IPS-20b (cell line): ENCODE measurements around the gene GNL3.

Experiments
- H3K27ac ChIP-seq: one replicate; pipeline ENCODE4 v1.5.1; 2013; ENCODE audit warnings: low read length
- H3K27me3 ChIP-seq: 2 replicates; pipeline ENCODE4 v1.6.1; 2013; ENCODE audit warnings: mild to moderate bottlenecking, low read length, inconsistent platforms; ENCODE audit not compliant: insufficient read depth
- H3K36me3 ChIP-seq: 2 replicates; pipeline ENCODE4 v1.6.1; 2013; ENCODE audit warnings: low read depth, mild to moderate bottlenecking, inconsistent platforms, low read length, moderate library complexity; ENCODE audit not compliant: insufficient read depth
- H3K4me1 ChIP-seq: 2 replicates; pipeline ENCODE4 v1.6.1; 2013; ENCODE audit warnings: mild to moderate bottlenecking, control low read depth, inconsistent platforms, low read length, moderate library complexity; ENCODE audit not compliant: insufficient read depth
- H3K4me3 ChIP-seq: 2 replicates; pipeline ENCODE4 v1.5.1; 2013; ENCODE audit warnings: mild to moderate bottlenecking, low read length, inconsistent platforms
- H3K9ac ChIP-seq: 2 replicates; pipeline ENCODE4 v1.6.1; 2013; ENCODE audit warnings: low read depth, mild to moderate bottlenecking, inconsistent platforms, low read length, moderate library complexity
- H3K9me3 ChIP-seq: 2 replicates; pipeline ENCODE4 v1.6.1; 2013; ENCODE audit warnings: mild to moderate bottlenecking, low read depth, low read length, inconsistent platforms; ENCODE audit not compliant: insufficient read depth

The GNL3 gene

GRCh38 chr3:52685709-52686691, at the start of gene GNL3, which contains the start of gene PBRM1:
Gene GNL3, plus strand, starts transcription at chr3:52686032. Its CDS starts 61 bp downstream, at chr3:52686093.
Gene PBRM1, minus strand, starts transcription at chr3:52685913.
- no peaks in the 10 kb centered on the region for H3K9me3 ChIP-seq
- peaks cover 54% of the 10 kb centered on the region for H3K36me3 ChIP-seq
- peak within 1 kb of the TSS; percentile 99 for H3K9ac ChIP-seq
- peaks cover 9% of the 10 kb centered on the region for H3K4me1 ChIP-seq
- peak within 1 kb of the TSS; percentile 86 for H3K27ac ChIP-seq
- H3K4me3 ChIP-seq: peak within 1 kb of the TSS; percentile 99
- H3K27me3 ChIP-seq: no peaks in the 10 kb centered on the region

GRCh38 chr3:52636673-52637072, 49.2 kb upstream of the GNL3 start:
- H3K4me1 ChIP-seq: no peaks in the 10 kb centered on the region
- H3K4me3 ChIP-seq: no peak overlapping the region
- no peaks in the 10 kb centered on the region for H3K27me3 ChIP-seq
- peaks cover 58% of the 10 kb centered on the region for H3K36me3 ChIP-seq
- H3K9me3 ChIP-seq: no peaks in the 10 kb centered on the region
- no peak overlapping the region for H3K9ac ChIP-seq
- H3K27ac ChIP-seq: no peak overlapping the region

GRCh38 chr3:52645549-52645948, 40.3 kb upstream of the GNL3 start:
- H3K4me3 ChIP-seq: no peak overlapping the region
- no peak overlapping the region for H3K27ac ChIP-seq
- peaks cover 90% of the 10 kb centered on the region for H3K36me3 ChIP-seq
- H3K9me3 ChIP-seq: no peaks in the 10 kb centered on the region
- H3K27me3 ChIP-seq: no peaks in the 10 kb centered on the region
- H3K4me1 ChIP-seq: no peaks in the 10 kb centered on the region
- H3K9ac ChIP-seq: no peak overlapping the region

- H3K9me3 ChIP-seq: no peaks in the 10 kb centered on the region
- H3K9ac ChIP-seq: no peak overlapping the region
- peaks cover 84% of the 10 kb centered on the region for H3K36me3 ChIP-seq
- no peak overlapping the region for H3K27ac ChIP-seq
- no peak overlapping the region for H3K4me3 ChIP-seq
- no peaks in the 10 kb centered on the region for H3K27me3 ChIP-seq
- no peaks in the 10 kb centered on the region for H3K4me1 ChIP-seq
These were observed 36.2 kb upstream of the GNL3 start for GRCh38 chr3:52649461-52650210.

GRCh38 chr3:52650439-52650838, 35.4 kb upstream of the GNL3 start:
- no peaks in the 10 kb centered on the region for H3K27me3 ChIP-seq
- H3K27ac ChIP-seq: no peak overlapping the region
- H3K4me3 ChIP-seq: no peak overlapping the region
- no peaks in the 10 kb centered on the region for H3K9me3 ChIP-seq
- H3K4me1 ChIP-seq: no peaks in the 10 kb centered on the region
- no peak overlapping the region for H3K9ac ChIP-seq
- H3K36me3 ChIP-seq: peaks cover 84% of the 10 kb centered on the region

- Histone ChIP-seq H3K27me3 (no peaks in the 10 kb centered on the region), H3K36me3 (peaks cover 84% of the 10 kb centered on the region), H3K4me3 (no peak overlapping the region), H3K9me3 (no peaks in the 10 kb centered on the region), H3K9ac (no peak overlapping the region), H3K4me1 (peaks cover 4% of the 10 kb centered on the region), H3K27ac (no peak overlapping the region)
These were observed 34.2 kb upstream of the GNL3 start for GRCh38 chr3:52651592-52651991.

GRCh38 chr3:52655895-52656294, 29.9 kb upstream of the GNL3 start:
- Histone ChIP-seq H3K27ac (no peak overlapping the region), H3K4me1 (peaks cover 4% of the 10 kb centered on the region), H3K9me3 (no peaks in the 10 kb centered on the region), H3K27me3 (no peaks in the 10 kb centered on the region), H3K36me3 (peaks cover 82% of the 10 kb centered on the region), H3K4me3 (no peak overlapping the region), H3K9ac (no peak overlapping the region)

- Histone ChIP-seq H3K27ac (no peak overlapping the region), H3K9ac (no peak overlapping the region), H3K27me3 (no peaks in the 10 kb centered on the region), H3K36me3 (peaks cover 76% of the 10 kb centered on the region), H3K4me3 (no peak overlapping the region), H3K4me1 (peaks cover 4% of the 10 kb centered on the region), H3K9me3 (no peaks in the 10 kb centered on the region)
These were observed 25.8 kb upstream of the GNL3 start for GRCh38 chr3:52660046-52660445.

- no peak overlapping the region for H3K27ac ChIP-seq
- H3K4me3 ChIP-seq: no peak overlapping the region
- no peak overlapping the region for H3K9ac ChIP-seq
- H3K36me3 ChIP-seq: peaks cover 67% of the 10 kb centered on the region
- H3K27me3 ChIP-seq: no peaks in the 10 kb centered on the region
- no peaks in the 10 kb centered on the region for H3K4me1 ChIP-seq
- H3K9me3 ChIP-seq: no peaks in the 10 kb centered on the region
These were observed 22.7 kb upstream of the GNL3 start for GRCh38 chr3:52663098-52663497.

GRCh38 chr3:52670621-52671521, 15.0 kb upstream of the GNL3 start:
- no peak overlapping the region for H3K9ac ChIP-seq
- H3K36me3 ChIP-seq: peaks cover 74% of the 10 kb centered on the region
- no peak overlapping the region for H3K4me3 ChIP-seq

GRCh38 chr3:52671676-52672075, 14.2 kb upstream of the GNL3 start:
- Histone ChIP-seq H3K9ac (no peak overlapping the region), H3K27ac (no peak overlapping the region), H3K4me1 (0 out of 2 replicates have a peak, but pooled peaks cover 3% of the 10 kb centered on the region), H3K4me3 (no peak overlapping the region), H3K27me3 (no peaks in the 10 kb centered on the region), H3K9me3 (no peaks in the 10 kb centered on the region), H3K36me3 (peaks cover 73% of the 10 kb centered on the region)

More at GRCh38 chr3:52670621-52671521, 15.0 kb upstream of the GNL3 start:
- Histone ChIP-seq H3K4me1 (0 out of 2 replicates have a peak, but pooled peaks cover 3% of the 10 kb centered on the region), H3K27me3 (no peaks in the 10 kb centered on the region), H3K9me3 (no peaks in the 10 kb centered on the region), H3K27ac (no peak overlapping the region)
